HepG2 (cell line): ENCODE measurements around the gene SYTL3. TPM values are rescaled to one million over a fixed set of nuclear protein-coding genes. Genes with fewer than 3 reads are reported as not detected.

Source experiments
- BCL3 ChIP-seq: sonication (generic); formaldehyde crosslinking; IDR thresholded peaks from 2 replicates; pipeline ENCODE4 v1.5.1; 2020; ENCODE audit warnings: mild to moderate bottlenecking, missing genetic modification reagents, moderate library complexity
- GMEB1 ChIP-seq: sonication (generic); formaldehyde crosslinking; IDR thresholded peaks from 2 replicates; pipeline ENCODE4 v1.5.1; 2020; ENCODE audit warnings: missing genetic modification reagents, mild to moderate bottlenecking, borderline replicate concordance
- IRF9 ChIP-seq: sonication (generic); formaldehyde crosslinking; IDR thresholded peaks from 2 replicates; pipeline ENCODE4 v1.8.0; 2022; ENCODE audit warnings: missing genetic modification reagents, mild to moderate bottlenecking, borderline replicate concordance
- MYC ChIP-seq: sonication (generic); formaldehyde crosslinking; IDR thresholded peaks from 2 replicates; pipeline ENCODE4 v1.9.0; 2021; ENCODE audit warnings: missing genetic modification reagents, borderline replicate concordance
- NCOR1 ChIP-seq: fragments of 200-600 bp; sonication (generic); IDR thresholded peaks from 2 replicates; pipeline ENCODE4 v1.7.0; 2017; ENCODE audit warnings: antibody characterized with exemption, low read length, borderline replicate concordance
- NFKB2 ChIP-seq: sonication (generic); formaldehyde crosslinking; IDR thresholded peaks from 2 replicates; pipeline ENCODE4 v1.4.0; 2020; ENCODE audit warnings: missing genetic modification reagents, borderline replicate concordance
- PPARG ChIP-seq: conservative IDR thresholded peaks from 2 replicates; pipeline ENCODE4 v1.6.1; 2016; ENCODE audit warnings: missing biosample characterization, missing genetic modification reagents
- RAD51 ChIP-seq: fragments of 450-650 bp; IDR thresholded peaks from 2 replicates; pipeline ENCODE4 v1.6.1; 2016; ENCODE audit warnings: borderline replicate concordance
- RBFOX2 ChIP-seq: fragments of 200-400 bp; formaldehyde crosslinking; IDR thresholded peaks from 2 replicates; pipeline ENCODE4 v1.6.1; 2017; ENCODE audit warnings: low read depth, mild to moderate bottlenecking, low read length
- SP4 ChIP-seq: sonication (generic); formaldehyde crosslinking; IDR thresholded peaks from 2 replicates; pipeline ENCODE4 v1.8.1; 2023; ENCODE audit warnings: mild to moderate bottlenecking, missing genetic modification reagents
- TAF1 ChIP-seq: sonication (generic); formaldehyde crosslinking; IDR thresholded peaks from 2 replicates; pipeline ENCODE4 v1.4.0; 2020; ENCODE audit warnings: missing genetic modification reagents
- THAP11 ChIP-seq: IDR thresholded peaks from 2 replicates; pipeline ENCODE4 v1.6.1; 2016; ENCODE audit warnings: missing biosample characterization, missing genetic modification reagents
- THAP7 ChIP-seq: sonication (generic); formaldehyde crosslinking; IDR thresholded peaks from 2 replicates; pipeline ENCODE4 v1.8.1; 2023; ENCODE audit warnings: mild to moderate bottlenecking, missing genetic modification reagents
- ZMYM2 ChIP-seq: sonication (generic); formaldehyde crosslinking; IDR thresholded peaks from 2 replicates; pipeline ENCODE4 v1.8.0; 2022; ENCODE audit warnings: mild to moderate bottlenecking, missing genetic modification reagents
- ZNF574 ChIP-seq: sonication (generic); formaldehyde crosslinking; IDR thresholded peaks from 2 replicates; pipeline ENCODE4 v1.4.0; 2020; ENCODE audit warnings: missing genetic modification reagents
- ZNF616 ChIP-seq: sonication (generic); formaldehyde crosslinking; IDR thresholded peaks from 2 replicates; pipeline ENCODE4 v1.5.0; 2020; ENCODE audit warnings: low read depth, mild to moderate bottlenecking, missing genetic modification reagents
- ZNF639 ChIP-seq: conservative IDR thresholded peaks from 2 replicates; pipeline ENCODE4 v1.6.1; 2018; ENCODE audit warnings: missing genetic modification reagents
- polyA plus RNA-seq, 8 experiments: library from polyadenylated mRNA; depleted of rRNA in 3 of 8; stranded (reverse) in 7 of 8; unstranded in 1 of 8; fragments of >200 nt; fragmentation: Illumina TruSeq in 4 of 8; extraction: Trizol in 4 of 8; gene quantifications; 2 replicates each; pipeline versions ENCODE4 v1.2.1 to v1.2.3, GENCODE V29; 2011 to 2016; ENCODE audit warnings: low read depth in 4 of 8, missing spikeins in 1 of 8, mixed read lengths in 1 of 8; ENCODE audit not compliant: insufficient read depth in 1 of 8
- total RNA-seq, 5 experiments: library from RNA; depleted of rRNA; stranded (reverse); fragments of >200 nt; fragmentation: Illumina TruSeq; extraction: Trizol; gene quantifications; 2 replicates each; pipeline ENCODE4 v1.2.3, GENCODE V29; 2016; ENCODE audit warnings: low read depth in 1 of 5

SYTL3 gene
- total and polyA plus RNA-seq, 2 of the 13 experiments (the other 11 are each of a cell fraction or from before 2014, with no cell fraction given), result 0.11 to 0.28 TPM

GRCh38 chr6:158644231-158645063 is 5.4 kb upstream of the SYTL3 start, which contains the start of gene DYNLT1 (continued):
- TF ChIP-seq IRF9 (CRISPR knock-in tag), result peak; percentile 52; the same call in 1 of the 2 replicates
- 0 out of 2 replicates have a peak, but pooled peaks have one; percentile 26 for TF ChIP-seq ZNF639 (CRISPR knock-in tag)
- TF ChIP-seq ZMYM2 (CRISPR knock-in tag), result 0 out of 2 replicates have a peak, but pooled peaks have one; percentile 73
- TF ChIP-seq SP4 (CRISPR knock-in tag), result peak; percentile 85
- peak; percentile 31; the same call in 1 of the 2 replicates for TF ChIP-seq GMEB1
- TF ChIP-seq THAP7 (CRISPR knock-in tag), result 0 out of 2 replicates have a peak, but pooled peaks have one; percentile 70
- TF ChIP-seq RAD51, result no peak
- 0 out of 2 replicates have a peak, but pooled peaks have one; percentile 40 for TF ChIP-seq NCOR1
- TF ChIP-seq THAP11 (CRISPR knock-in tag), result peak; percentile 72
- peak; percentile 94 for TF ChIP-seq BCL3 (CRISPR knock-in tag)
- peak; percentile 82; the same call in 1 of the 2 replicates for TF ChIP-seq ZNF616
- peak; percentile 67; the same call in 1 of the 2 replicates for TF ChIP-seq NFKB2 (CRISPR knock-in tag)
- TF ChIP-seq TAF1, result peak; percentile 97
- peak; percentile 83 for TF ChIP-seq MYC (CRISPR knock-in tag)
- TF ChIP-seq PPARG, result no peak
- TF ChIP-seq RBFOX2, result peak; percentile 97
- peak; percentile 86 for TF ChIP-seq ZNF574
